H1 (cell line): ENCODE measurements around the gene RRBP1. TPM values are rescaled to one million over a fixed set of nuclear protein-coding genes. Genes with fewer than 3 reads are reported as not detected.

Experiments used
- CTCF ChIA-PET: fragments of 300-600 bp; sonication (Branson Sonifier 250); formaldehyde crosslinking; loops from one replicate; lab custom pipeline; 2021; ENCODE audit not compliant: partially characterized antibody; lab: Charles Lee
- POLR2A ChIA-PET: fragments of 300-600 bp; sonication (Branson Sonifier 250); formaldehyde crosslinking; loops from one replicate; lab custom pipeline; 2021; ENCODE audit warnings: inconsistent platforms; ENCODE audit not compliant: partially characterized antibody; lab: Charles Lee
- DNase-seq, 2 experiments: peaks; one replicate each; pipeline versions ENCODE4 v3.0.0 to v3.0.0-alpha.2; 2010 to 2022; ENCODE audit warnings: low spot score in 2 of 2, low read depth in 1 of 2, mixed read lengths in 1 of 2
- FAIRE-seq: peaks from 2 replicates; lab custom pipeline; 2011; peaks lifted over from hg19 to GRCh38; lab: Jason Lieb, UNC
- H2AFZ ChIP-seq: 2 replicates; pipeline ENCODE4 v1.8.1; 2012; ENCODE audit warnings: low read length, inconsistent platforms
- H2AK5ac ChIP-seq: 2 replicates; pipeline ENCODE4 v1.6.1; 2013; ENCODE audit warnings: low read depth, low read length
- H2BK120ac ChIP-seq: replicated peaks from 2 replicates; pipeline ENCODE3; 2013; ENCODE audit warnings: low read depth, low read length, inconsistent platforms
- H2BK12ac ChIP-seq: 2 replicates; pipeline ENCODE4 v1.6.1; 2013; ENCODE audit warnings: low read depth, low read length
- H2BK15ac ChIP-seq: 2 replicates; pipeline ENCODE4 v1.6.1; 2013; ENCODE audit warnings: low read length
- H2BK20ac ChIP-seq: 2 replicates; pipeline ENCODE4 v1.6.1; 2013; ENCODE audit warnings: low read length
- H2BK5ac ChIP-seq: 2 replicates; pipeline ENCODE4 v1.6.1; 2013; ENCODE audit warnings: low read depth, low read length
- H3K14ac ChIP-seq: 2 replicates; pipeline ENCODE4 v1.6.1; 2013; ENCODE audit warnings: inconsistent platforms; ENCODE audit not compliant: insufficient read length
- H3K18ac ChIP-seq: 2 replicates; pipeline ENCODE4 v1.6.1; 2013; ENCODE audit warnings: low read length; ENCODE audit errors: extremely low read depth
- H3K23ac ChIP-seq: 2 replicates; pipeline ENCODE4 v1.6.1; 2013; ENCODE audit warnings: inconsistent platforms; ENCODE audit not compliant: insufficient read length
- H3K23me2 ChIP-seq: 2 replicates; pipeline ENCODE4 v1.6.1; 2013; ENCODE audit warnings: low read depth, low read length
- H3K27ac ChIP-seq: 2 replicates; pipeline ENCODE4 v1.6.1; 2011; ENCODE audit warnings: low read depth, low read length, inconsistent platforms
- H3K27me3 ChIP-seq, 4 experiments: replicated peaks in 1 of 4; 1 replicate in 1 of 4; 2 replicates in 3 of 4; pipeline versions ENCODE4 v1.6.1 to v1.8.1; 2011 to 2013; ENCODE audit warnings: low read length in 3 of 4, mild to moderate bottlenecking in 3 of 4, inconsistent platforms in 2 of 4, mixed read lengths in 2 of 4, moderate library complexity in 1 of 4; ENCODE audit not compliant: control insufficient read depth in 3 of 4, insufficient read depth in 3 of 4; ENCODE audit errors: extremely low read depth in 1 of 4
- H3K36me3 ChIP-seq, 4 experiments: 2 replicates each; pipeline versions ENCODE4 v1.6.1 to v1.8.1; 2011 to 2013; ENCODE audit warnings: mild to moderate bottlenecking in 4 of 4, low read length in 3 of 4, moderate library complexity in 2 of 4, control low read depth in 1 of 4, inconsistent platforms in 1 of 4; ENCODE audit not compliant: insufficient read depth in 4 of 4, control insufficient read depth in 2 of 4
- H3K4ac ChIP-seq: replicated peaks from 2 replicates; pipeline ENCODE3; 2013; ENCODE audit warnings: low read length, low read depth, mixed read lengths, inconsistent platforms; ENCODE audit not compliant: insufficient read length
- H3K4me1 ChIP-seq, 4 experiments: replicated peaks in 1 of 4; 1 replicate in 1 of 4; 2 replicates in 3 of 4; pipeline versions ENCODE4 v1.6.1 to v1.8.1; 2011 to 2013; ENCODE audit warnings: low read length in 3 of 4, inconsistent platforms in 2 of 4, mixed read lengths in 1 of 4; ENCODE audit not compliant: insufficient read depth in 4 of 4, control insufficient read depth in 3 of 4
- H3K4me2 ChIP-seq, 2 experiments: 2 replicates each; pipeline versions ENCODE4 v1.6.1 to v1.8.1; 2011 to 2013; ENCODE audit warnings: low read depth in 2 of 2, low read length in 2 of 2, control low read depth in 1 of 2, inconsistent platforms in 1 of 2, mild to moderate bottlenecking in 1 of 2; ENCODE audit not compliant: insufficient read depth in 1 of 2
- H3K4me3 ChIP-seq, 4 experiments: fragments of 200-600, 300-600 bp in 1 of 4; sonication (generic), shearing (Covaris generic), sonication (Bioruptor Twin) in 1 of 4; 2 replicates each; pipeline versions ENCODE4 v1.5.1 to v1.8.1; 2011 to 2016; ENCODE audit warnings: low read length in 4 of 4, low read depth in 3 of 4, control low read depth in 2 of 4, inconsistent platforms in 2 of 4, mild to moderate bottlenecking in 2 of 4, mixed read lengths in 1 of 4, moderate library complexity in 1 of 4; ENCODE audit not compliant: insufficient read depth in 2 of 4; ENCODE audit errors: extremely low read depth in 1 of 4
- H3K56ac ChIP-seq: replicated peaks from 2 replicates; pipeline ENCODE3; 2013; ENCODE audit warnings: low read depth, mild to moderate bottlenecking, mixed read lengths, low read length, inconsistent platforms; ENCODE audit not compliant: insufficient read length
- H3K79me1 ChIP-seq: 2 replicates; pipeline ENCODE4 v1.6.1; 2013; ENCODE audit warnings: low read depth, low read length, control low read depth
- H3K79me2 ChIP-seq, 2 experiments: 2 replicates each; pipeline versions ENCODE4 v1.6.1 to v1.8.1; 2012 to 2013; ENCODE audit warnings: low read length in 2 of 2, mild to moderate bottlenecking in 2 of 2, inconsistent platforms in 1 of 2; ENCODE audit not compliant: insufficient read depth in 2 of 2, control insufficient read depth in 1 of 2
- H3K9ac ChIP-seq, 4 experiments: replicated peaks in 1 of 4; 1 replicate in 1 of 4; 2 replicates in 3 of 4; pipeline versions ENCODE4 v1.6.1 to v1.8.1; 2011 to 2013; ENCODE audit warnings: low read depth in 3 of 4, low read length in 3 of 4, control low read depth in 2 of 4, mild to moderate bottlenecking in 2 of 4, moderate library complexity in 2 of 4, inconsistent platforms in 1 of 4; ENCODE audit errors: extremely low read depth in 1 of 4
- H3K9me3 ChIP-seq, 2 experiments: 2 replicates each; pipeline versions ENCODE4 v1.6.1 to v1.8.1; 2012 to 2013; ENCODE audit warnings: mild to moderate bottlenecking in 2 of 2, moderate library complexity in 2 of 2, control low read depth in 1 of 2, inconsistent platforms in 1 of 2, low read depth in 1 of 2, low read length in 1 of 2, mixed read lengths in 1 of 2; ENCODE audit not compliant: insufficient read depth in 2 of 2
- H4K20me1 ChIP-seq, 2 experiments: replicated peaks in 1 of 2; 2 replicates each; pipeline versions ENCODE3 to v1.8.1; 2011 to 2013; ENCODE audit warnings: inconsistent platforms in 2 of 2, low read length in 2 of 2, mild to moderate bottlenecking in 1 of 2; ENCODE audit not compliant: insufficient read depth in 2 of 2, control insufficient read depth in 1 of 2
- H4K5ac ChIP-seq: 2 replicates; pipeline ENCODE4 v1.6.1; 2013; ENCODE audit warnings: low read length, low read depth, mixed read lengths, inconsistent platforms; ENCODE audit not compliant: insufficient read length
- H4K8ac ChIP-seq: 2 replicates; pipeline ENCODE4 v1.8.0; 2013; ENCODE audit warnings: mild to moderate bottlenecking, moderate library complexity, low read length, inconsistent platforms; ENCODE audit not compliant: insufficient read depth; ENCODE audit errors: extremely low read depth
- H4K91ac ChIP-seq: replicated peaks from 2 replicates; pipeline ENCODE3; 2013; ENCODE audit warnings: low read length, mixed read lengths, inconsistent platforms; ENCODE audit not compliant: insufficient read length
- WGBS, 2 experiments: shearing (Covaris generic) in 1 of 2; methylation state at CpG; one replicate each; pipeline versions ENCODE4 v1.1.6 to v1.1.7; 2013 to 2015; ENCODE audit warnings: low lambda C conversion rate in 2 of 2, mixed read lengths in 2 of 2, inconsistent platforms in 1 of 2, low coverage in 1 of 2, missing lambda C conversion rate in 1 of 2; ENCODE audit not compliant: insufficient replicate concordance in 2 of 2, insufficient coverage in 1 of 2, insufficient read length in 1 of 2; ENCODE audit errors: extremely low coverage in 1 of 2, missing lambda C conversion rate in 1 of 2; 5-methylcytosine and 5-hydroxymethylcytosine counted together
- polyA plus RNA-seq, 7 experiments: library from polyadenylated mRNA; depleted of rRNA in 3 of 7; stranded (reverse) in 5 of 7; unstranded in 2 of 7; fragments of >200 nt in 5 of 7; fragments of 200-250 nt in 2 of 7; gene quantifications; 1 replicate in 5 of 7; 2 replicates in 1 of 7; 4 replicates in 1 of 7; pipeline versions ENCODE4 v1.2.1 to v1.2.3, GENCODE V29; 2011 to 2013; ENCODE audit warnings: missing spikeins in 2 of 7, mixed read lengths in 2 of 7
- total RNA-seq: library from RNA; stranded (reverse); fragmentation: NEBNext Ultra II Directional; extraction: Animal tissue kit (Norgen Biotek cat#: 25700); gene quantifications from 2 replicates; pipeline ENCODE4 v1.2.1, GENCODE V29; 2021

Gene RRBP1
- total and polyA plus RNA-seq, 2 of the 8 experiments (the other 6 are each of a cell fraction or from before 2014, with no cell fraction given): 15.9 to 157 TPM

DNA sequence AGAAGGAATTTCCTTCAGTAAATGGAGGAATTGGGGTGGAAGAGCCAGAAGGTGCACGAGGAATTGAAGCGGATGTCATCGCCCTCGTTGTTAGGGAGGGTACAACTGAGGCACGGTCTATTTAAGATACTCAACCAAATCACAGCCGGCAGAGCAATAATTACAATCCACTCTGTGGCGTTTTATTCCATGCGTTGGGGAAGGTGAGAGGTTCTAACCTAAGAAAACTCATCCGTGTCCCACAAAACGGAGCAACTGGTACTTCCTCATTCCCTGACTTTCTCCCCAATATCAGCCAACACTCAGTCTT is 802 bp upstream of the RRBP1 start:
- no peak overlapping the region for H2BK15ac ChIP-seq
- H2BK120ac ChIP-seq: no peak overlapping the region
- ChIA-PET CTCF (interaction anchor here (0.7 to 4.0 kb wide), 31 partner anchors 10 to 255 kb away, joined by 3 to 24 read pairs (median 3); no protein-coding TSS in a partner anchor), POLR2A (interaction anchor here (0.6 to 3.6 kb wide), 16 partner anchors 13 to 287 kb away, joined by 3 to 19 read pairs (median 3); partner anchors contain the start of genes MGME1 and SNX5)
- H3K27me3 ChIP-seq: no peaks in the 10 kb centered on the region
- H3K27ac ChIP-seq: no peak overlapping the region
- no peak overlapping the region for H3K56ac ChIP-seq
- DNase-seq (no peak), FAIRE-seq (no peak)
- peaks cover 0 to 7% (median 0%) of the 10 kb centered on the region in 4 experiments; a peak in 2 of 8 replicates for H3K36me3 ChIP-seq
- H2BK12ac ChIP-seq: no peak overlapping the region
- peaks cover 14 to 31% of the 10 kb centered on the region in 2 experiments for H3K79me2 ChIP-seq
- no peak overlapping the region for H3K23ac ChIP-seq
- no peak overlapping the region for H3K4ac ChIP-seq
- peak overlapping the region; percentile 35 to 96 (median 44) for H3K4me3 ChIP-seq
- peak overlapping the region; percentile 87 for H2AFZ ChIP-seq
- peak overlapping the region; percentile 60; the same call in 1 of the 2 replicates for H3K18ac ChIP-seq
- peaks cover 10% of the 10 kb centered on the region; the same call in 1 of the 2 replicates for H3K23me2 ChIP-seq
- H4K8ac ChIP-seq: no peak overlapping the region
- no peak overlapping the region for H2BK20ac ChIP-seq
- H4K91ac ChIP-seq: no peak overlapping the region
- H3K79me1 ChIP-seq: peaks cover 11% of the 10 kb centered on the region
- 24% methylated on average over 10 of the region's 10 CpGs; no CpG with 5 or more reads in 1 of the 2 experiments for WGBS, 2 experiments
- H3K14ac ChIP-seq: no peak overlapping the region
- no peak overlapping the region for H4K5ac ChIP-seq
- peak overlapping the region; percentile 70 to 74 for H3K4me2 ChIP-seq
- H3K9ac ChIP-seq: peak overlapping the region in 1 of 4 experiments; percentile 8; a peak in 1 of 7 replicates
- peak overlapping the region; percentile 76; the same call in 1 of the 2 replicates for H2BK5ac ChIP-seq
- H4K20me1 ChIP-seq: peaks cover 8 to 13% of the 10 kb centered on the region in 2 experiments
- H2AK5ac ChIP-seq: no peak overlapping the region
- H3K4me1 ChIP-seq: peaks cover 6 to 12% (median 9%) of the 10 kb centered on the region in 4 experiments; a peak in 6 of 7 replicates
- H3K9me3 ChIP-seq: no peaks in the 10 kb centered on the region
